OCI-LY1 (cell line): ENCODE measurements around the gene OR4Q2.

Experiments
- EZH2 ChIP-seq: fragments of 200-600 bp; sonication (generic), shearing (Covaris generic); IDR thresholded peaks from 2 replicates; pipeline ENCODE4 v1.8.0; 2017; ENCODE audit warnings: borderline replicate concordance, mixed run types, mild to moderate bottlenecking, antibody characterized with exemption, low read length, moderate library complexity, mixed read lengths
- TF ChIP-seq, protein P1 (sequence below): fragments of 200-600 bp; sonication (generic), shearing (Covaris generic); IDR thresholded peaks from 2 replicates; pipeline ENCODE4 v1.5.1; 2017; ENCODE audit warnings: mild to moderate bottlenecking, antibody characterized with exemption, low read length, moderate library complexity, mixed read lengths

DNA sequence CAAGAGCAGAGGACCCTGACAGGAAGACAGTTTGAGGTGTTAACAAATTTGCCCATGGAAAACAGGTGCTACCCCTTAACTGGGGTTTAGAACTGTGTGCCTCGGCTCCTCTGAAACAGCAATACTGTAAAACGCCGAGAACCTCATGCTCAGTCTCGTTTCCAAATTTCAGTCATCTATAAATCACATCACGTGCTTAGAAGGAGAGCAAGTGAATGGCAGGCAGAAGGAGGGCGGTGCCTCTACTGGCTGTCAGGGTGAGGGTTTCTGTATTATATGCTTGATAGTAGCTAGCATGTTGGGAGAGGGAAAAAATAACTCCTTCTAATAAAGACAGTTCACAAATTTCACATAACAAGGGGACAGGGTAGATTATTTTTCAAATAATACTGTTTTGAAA lies 29.1 kb downstream of the OR4Q2 start:
- TF ChIP-seq, protein P1, sequence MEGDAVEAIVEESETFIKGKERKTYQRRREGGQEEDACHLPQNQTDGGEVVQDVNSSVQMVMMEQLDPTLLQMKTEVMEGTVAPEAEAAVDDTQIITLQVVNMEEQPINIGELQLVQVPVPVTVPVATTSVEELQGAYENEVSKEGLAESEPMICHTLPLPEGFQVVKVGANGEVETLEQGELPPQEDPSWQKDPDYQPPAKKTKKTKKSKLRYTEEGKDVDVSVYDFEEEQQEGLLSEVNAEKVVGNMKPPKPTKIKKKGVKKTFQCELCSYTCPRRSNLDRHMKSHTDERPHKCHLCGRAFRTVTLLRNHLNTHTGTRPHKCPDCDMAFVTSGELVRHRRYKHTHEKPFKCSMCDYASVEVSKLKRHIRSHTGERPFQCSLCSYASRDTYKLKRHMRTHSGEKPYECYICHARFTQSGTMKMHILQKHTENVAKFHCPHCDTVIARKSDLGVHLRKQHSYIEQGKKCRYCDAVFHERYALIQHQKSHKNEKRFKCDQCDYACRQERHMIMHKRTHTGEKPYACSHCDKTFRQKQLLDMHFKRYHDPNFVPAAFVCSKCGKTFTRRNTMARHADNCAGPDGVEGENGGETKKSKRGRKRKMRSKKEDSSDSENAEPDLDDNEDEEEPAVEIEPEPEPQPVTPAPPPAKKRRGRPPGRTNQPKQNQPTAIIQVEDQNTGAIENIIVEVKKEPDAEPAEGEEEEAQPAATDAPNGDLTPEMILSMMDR = no peak
- TF ChIP-seq EZH2 = no peak
